ENCODE results near the gene RBMS3. TPM values are rescaled to one million over a fixed set of nuclear protein-coding genes. Genes with fewer than 3 reads are reported as not detected.

RBMS3 gene
- total RNA-seq, 2 experiments from 2014 or later: 1.0 TPM; not detected in 1

GRCh38 chr3:29614954-29615353 is 334.1 kb downstream of the RBMS3 start:
- H3K4me2 ChIP-seq (ENCODE audit: low read length): no peak overlapping the region
- no peaks in the 10 kb centered on the region for H3K79me2 ChIP-seq (ENCODE audit: insufficient read depth, low read depth, low read length)
- DNase-seq (ENCODE audit: low spot score): no peak
- H3K27ac ChIP-seq (ENCODE audit: low read depth, low read length, poor library complexity, severe bottlenecking): no peak overlapping the region
- H2AFZ ChIP-seq (ENCODE audit: low read length): no peak overlapping the region
- H3K4me3 ChIP-seq (ENCODE audit: low read depth, low read length, poor library complexity, severe bottlenecking): no peak overlapping the region
- BruUV-seq (replicated peaks): no TSS peak
- ChIA-PET POLR2A (interaction anchor here (0.9 kb wide), 1 partner anchor 8 kb away, joined by 3 read pairs; no protein-coding TSS in a partner anchor), CTCF (ENCODE audit: unreplicated experiment) (no interaction called here)
- no peaks in the 10 kb centered on the region for H3K9me3 ChIP-seq (ENCODE audit: low read length)
- no peaks in the 10 kb centered on the region for H3K36me3 ChIP-seq (ENCODE audit: insufficient read depth, low read length)
- no peaks in the 10 kb centered on the region for H4K20me1 ChIP-seq (ENCODE audit: insufficient read depth, low read length)
- H3K4me1 ChIP-seq (ENCODE audit: insufficient read depth, low read length, poor library complexity, severe bottlenecking): no peaks in the 10 kb centered on the region
- intact Hi-C loops (cut with micrococcal nuclease; ENCODE audit: unreplicated experiment): no loop called here
- H3K9me2 ChIP-seq (ENCODE audit: insufficient read depth, low read length): no peaks in the 10 kb centered on the region
- TF ChIP-seq CTCF (conservative IDR thresholded peaks at IDR 0.05; ENCODE audit: low read length): no peak
- no peak for TF ChIP-seq EZH2phosphoT487 (IDR thresholded peaks at IDR 0.05; ENCODE audit: borderline replicate concordance, low read depth, low read length)

GRCh38 chr3:29618395-29619282 is 337.8 kb downstream of the RBMS3 start:
- H3K4me1 ChIP-seq (ENCODE audit: insufficient read depth, low read length, poor library complexity, severe bottlenecking): no peaks in the 10 kb centered on the region
- H3K79me2 ChIP-seq (ENCODE audit: insufficient read depth, low read depth, low read length): no peaks in the 10 kb centered on the region
- no peak for DNase-seq (ENCODE audit: low spot score)
- H3K36me3 ChIP-seq (ENCODE audit: insufficient read depth, low read length): no peaks in the 10 kb centered on the region
- H3K4me2 ChIP-seq (ENCODE audit: low read length): no peak overlapping the region
- ChIA-PET POLR2A (interaction anchor here (0.6 to 0.9 kb wide), 2 partner anchors 529 to 1283 kb away, joined by 4 read pairs; no protein-coding TSS in a partner anchor), CTCF (ENCODE audit: unreplicated experiment) (no interaction called here)
- no peak for TF ChIP-seq EZH2phosphoT487 (IDR thresholded peaks at IDR 0.05; ENCODE audit: borderline replicate concordance, low read depth, low read length)
- no peak for TF ChIP-seq CTCF (conservative IDR thresholded peaks at IDR 0.05; ENCODE audit: low read length)
- H4K20me1 ChIP-seq (ENCODE audit: insufficient read depth, low read length): no peaks in the 10 kb centered on the region
- H3K9me3 ChIP-seq (ENCODE audit: low read length): no peaks in the 10 kb centered on the region
- intact Hi-C loops (cut with micrococcal nuclease; ENCODE audit: unreplicated experiment): no loop called here
- H3K9me2 ChIP-seq (ENCODE audit: insufficient read depth, low read length): no peaks in the 10 kb centered on the region
- no peak overlapping the region for H3K4me3 ChIP-seq (ENCODE audit: low read depth, low read length, poor library complexity, severe bottlenecking)
- H2AFZ ChIP-seq (ENCODE audit: low read length): no peak overlapping the region
- H3K27ac ChIP-seq (ENCODE audit: low read depth, low read length, poor library complexity, severe bottlenecking): no peak overlapping the region
- BruUV-seq (replicated peaks): no TSS peak

DNA sequence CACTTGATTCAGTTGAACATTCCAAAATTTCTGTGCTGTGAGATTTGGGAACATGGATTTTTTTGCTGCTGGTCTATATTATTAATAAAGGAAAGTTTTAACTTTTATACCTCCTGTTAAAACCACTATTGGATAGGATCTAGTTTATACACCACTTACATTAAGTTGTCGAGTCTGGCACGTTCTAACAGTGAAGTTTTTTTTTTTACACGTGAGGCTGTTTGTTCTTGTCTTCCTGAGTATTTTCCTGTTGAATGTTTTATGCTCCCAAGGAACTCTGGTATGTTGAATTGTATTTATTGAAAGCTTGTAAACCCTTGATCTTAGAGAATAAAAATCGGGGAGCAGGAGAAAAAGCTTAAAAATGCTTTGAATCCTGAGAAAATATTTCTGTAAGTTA is 338.8 kb downstream of the RBMS3 start:
- Histone ChIP-seq H3K79me2 (ENCODE audit: insufficient read depth, low read depth, low read length) (no peaks in the 10 kb centered on the region), H3K4me1 (ENCODE audit: insufficient read depth, low read length, poor library complexity, severe bottlenecking) (no peaks in the 10 kb centered on the region), H3K4me3 (ENCODE audit: low read depth, low read length, poor library complexity, severe bottlenecking) (no peak overlapping the region), H3K27ac (ENCODE audit: low read depth, low read length, poor library complexity, severe bottlenecking) (no peak overlapping the region), H3K4me2 (ENCODE audit: low read length) (no peak overlapping the region), H3K9me2 (ENCODE audit: insufficient read depth, low read length) (no peaks in the 10 kb centered on the region), H4K20me1 (ENCODE audit: insufficient read depth, low read length) (no peaks in the 10 kb centered on the region), H2AFZ (ENCODE audit: low read length) (no peak overlapping the region), H3K36me3 (ENCODE audit: insufficient read depth, low read length) (no peaks in the 10 kb centered on the region), H3K9me3 (ENCODE audit: low read length) (no peaks in the 10 kb centered on the region)
- intact Hi-C loops (cut with micrococcal nuclease; ENCODE audit: unreplicated experiment): no loop called here
- no peak for TF ChIP-seq CTCF (conservative IDR thresholded peaks at IDR 0.05; ENCODE audit: low read length)
- TF ChIP-seq EZH2phosphoT487 (IDR thresholded peaks at IDR 0.05; ENCODE audit: borderline replicate concordance, low read depth, low read length): no peak
- ChIA-PET POLR2A (interaction anchor here (0.6 to 0.9 kb wide), 5 partner anchors 21 to 1363 kb away, joined by 3 to 4 read pairs (median 4); no protein-coding TSS in a partner anchor), CTCF (ENCODE audit: unreplicated experiment) (no interaction called here)
- no TSS peak for BruUV-seq (replicated peaks)
- DNase-seq (ENCODE audit: low spot score): no peak

All from OCI-LY7 (cell line).